DMS53 treated with DMSO at 0.1 percent for 48 hours (cell line): ENCODE measurements around the gene SPINT3.

Source experiments
- DNase-seq: peaks from one replicate; lab custom pipeline; 2025; ENCODE audit not compliant: unreplicated experiment; lab: John Stamatoyannopoulos, UW

The SPINT3 gene

GRCh38 chr20:45462711-45463509 lies 52.5 kb downstream of the SPINT3 start:
- DNase-seq, result no peak
